GM18502 (cell line): Measurements from ENCODE around the gene DLG2.

Source experiments
- ATAC-seq: cut with Tn5 transposase; IDR thresholded peaks from one replicate; pipeline ENCODE4 v1.9.1; 2021; ENCODE audit warnings: mild to moderate bottlenecking; ENCODE audit not compliant: unreplicated experiment, poor library complexity

Gene DLG2

GRCh38 chr11:83511646-83512045 is 2115.5 kb downstream of the DLG2 start:
- no peak for ATAC-seq

DNA sequence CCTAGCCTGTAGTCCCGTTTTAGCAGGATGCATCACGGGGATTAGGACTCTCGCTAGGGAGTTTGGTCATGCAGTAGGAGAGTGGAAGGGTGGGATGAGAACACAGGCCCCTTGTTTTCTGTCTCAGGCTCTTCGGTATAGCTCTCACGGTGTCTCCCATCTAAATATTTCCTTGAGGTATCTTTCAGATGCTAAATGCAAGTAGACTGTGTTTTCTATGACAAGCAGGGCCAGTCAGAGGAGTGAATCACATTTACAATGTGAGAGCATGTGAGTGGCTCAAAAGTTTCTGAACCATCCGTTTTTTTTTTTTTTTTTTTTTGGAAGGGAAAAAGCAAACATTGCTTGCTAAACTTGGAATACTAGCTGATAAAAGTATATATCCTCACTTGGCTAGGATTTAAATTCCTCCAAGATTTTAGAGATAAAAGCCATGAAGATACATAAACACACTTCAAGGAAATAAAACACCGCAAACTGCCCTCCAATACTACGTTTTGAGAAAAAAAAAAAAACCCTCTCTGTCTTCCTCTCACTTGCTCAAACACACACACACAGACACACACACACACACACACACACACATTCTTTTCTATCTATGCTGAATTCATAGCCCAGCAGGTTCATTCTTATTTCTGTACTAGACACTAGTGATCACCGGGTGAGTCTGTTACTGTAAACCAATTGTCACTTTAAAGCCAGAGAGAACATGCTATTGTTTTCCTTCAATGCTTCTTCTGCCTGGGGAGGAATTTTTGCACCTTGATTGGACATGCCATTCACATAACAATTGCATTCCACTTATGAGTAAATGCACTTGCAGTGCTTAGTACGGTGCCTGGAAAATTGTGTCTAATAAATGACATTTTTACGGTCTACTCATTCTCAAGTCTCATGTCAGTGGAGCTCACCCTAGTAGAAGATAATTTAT is 2116.3 kb downstream of the DLG2 start:
- ATAC-seq, result no peak

- no peak for ATAC-seq
Measured at GRCh38 chr11:83508804-83509203, 2118.3 kb downstream of the DLG2 start.

GRCh38 chr11:83502041-83502440 is 2125.1 kb downstream of the DLG2 start:
- ATAC-seq, result no peak

GRCh38 chr11:83493917-83494316 is 2133.2 kb downstream of the DLG2 start:
- no peak for ATAC-seq

DNA sequence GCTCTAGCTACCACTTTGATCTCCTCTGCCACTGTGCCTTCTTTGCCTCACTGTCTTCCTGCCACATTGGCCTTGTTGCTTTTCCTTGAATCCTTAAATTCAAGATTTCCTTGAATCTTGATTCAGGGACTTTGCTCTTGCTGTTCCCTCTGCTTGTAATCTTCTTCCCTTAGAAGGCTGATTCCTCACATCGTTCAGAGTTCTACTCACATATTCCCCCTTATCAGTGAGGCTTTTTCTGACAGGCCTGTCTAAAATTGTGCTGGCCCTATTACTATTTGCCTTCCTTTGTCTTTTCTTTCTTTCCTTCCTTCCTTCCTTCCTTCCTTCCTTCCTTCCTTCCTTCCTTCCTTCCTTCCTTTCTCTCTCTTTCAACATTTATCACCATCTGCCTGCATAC is 2134.1 kb downstream of the DLG2 start:
- no peak for ATAC-seq

- no peak for ATAC-seq
Measured at GRCh38 chr11:83483808-83484207, 2143.3 kb downstream of the DLG2 start.

DNA sequence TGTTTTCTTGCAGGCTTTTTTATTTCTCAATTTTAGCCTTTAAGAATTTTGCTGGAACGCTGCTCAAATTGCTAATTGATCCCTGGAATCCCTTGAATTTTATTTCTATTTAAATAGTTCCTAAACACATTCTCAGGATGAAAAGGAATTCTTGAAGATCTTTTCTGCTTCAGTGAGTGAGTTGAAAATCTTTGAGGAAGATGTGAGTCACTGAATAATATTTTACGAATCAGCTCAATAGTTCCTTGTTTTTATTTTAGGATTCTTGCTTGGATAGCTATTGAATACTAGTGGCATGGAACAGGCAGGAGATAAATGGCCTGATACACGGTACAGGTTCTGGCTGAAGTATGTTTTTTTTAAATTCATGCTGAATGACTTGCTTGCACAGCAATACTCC is 2146.3 kb downstream of the DLG2 start:
- no peak for ATAC-seq

DNA sequence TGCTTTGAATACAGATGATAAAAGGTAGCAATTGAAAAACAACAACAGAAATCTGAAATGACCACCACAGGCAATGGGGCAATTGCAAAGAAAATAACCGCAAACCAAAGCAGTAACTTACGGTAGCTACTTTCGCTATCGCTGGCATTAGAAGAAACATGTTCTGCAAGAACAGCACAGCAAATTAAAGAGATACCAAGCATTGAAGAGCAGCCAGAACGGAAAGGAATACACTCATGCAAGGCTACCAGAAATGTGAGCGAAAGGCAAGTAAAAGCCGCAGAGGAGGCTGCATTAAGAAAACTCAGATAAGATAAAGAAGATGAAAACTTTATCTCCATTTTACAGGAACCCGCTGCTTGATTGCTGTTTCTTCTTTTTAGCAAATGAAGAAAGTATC is 2146.9 kb downstream of the DLG2 start:
- no peak for ATAC-seq

GRCh38 chr11:83477772-83478171 is 2149.4 kb downstream of the DLG2 start:
- ATAC-seq, result no peak

DNA sequence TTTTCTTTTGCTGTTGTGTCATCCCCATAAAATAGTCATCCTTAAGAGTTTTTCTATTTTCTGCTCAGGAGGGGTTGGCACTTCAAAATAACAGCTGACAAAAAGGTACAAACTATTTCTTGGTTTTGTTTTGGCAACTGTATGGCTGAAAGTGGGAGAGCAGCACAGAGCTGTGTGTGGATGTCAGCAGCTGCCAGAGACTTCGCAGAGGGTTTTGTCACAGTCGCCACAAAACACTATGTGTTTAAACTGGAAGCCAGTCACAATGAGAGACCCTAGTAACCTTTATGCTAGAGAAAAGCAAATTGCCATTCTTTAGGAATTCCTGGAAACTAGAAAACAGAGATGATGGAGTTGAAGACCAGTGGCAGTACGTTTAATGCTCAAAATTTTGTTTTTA is 2151.4 kb downstream of the DLG2 start:
- no peak for ATAC-seq

- ATAC-seq, result no peak
Measured at GRCh38 chr11:83473743-83474142, 2153.4 kb downstream of the DLG2 start.

DNA sequence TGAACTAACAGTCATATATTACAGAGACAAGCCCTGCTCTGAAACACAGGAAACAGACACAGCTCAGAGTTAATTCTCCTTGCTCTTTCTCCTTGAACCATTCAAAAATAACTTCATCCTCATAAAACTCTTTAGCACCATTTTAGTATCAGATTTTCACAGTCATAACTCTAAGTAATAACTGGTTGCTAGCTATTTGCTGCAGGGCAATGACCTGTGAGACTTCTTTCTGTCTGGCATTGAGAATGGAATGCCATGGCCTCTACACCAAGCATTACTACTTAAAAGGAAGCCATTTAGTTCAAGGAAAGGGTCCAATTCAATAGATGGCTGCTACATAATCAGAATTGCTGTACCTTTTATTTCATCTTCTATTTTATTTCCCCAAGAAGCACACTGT is 2154.3 kb downstream of the DLG2 start:
- no peak for ATAC-seq

- ATAC-seq, result no peak
Measured at GRCh38 chr11:83471831-83472727, 2155.1 kb downstream of the DLG2 start.

DNA sequence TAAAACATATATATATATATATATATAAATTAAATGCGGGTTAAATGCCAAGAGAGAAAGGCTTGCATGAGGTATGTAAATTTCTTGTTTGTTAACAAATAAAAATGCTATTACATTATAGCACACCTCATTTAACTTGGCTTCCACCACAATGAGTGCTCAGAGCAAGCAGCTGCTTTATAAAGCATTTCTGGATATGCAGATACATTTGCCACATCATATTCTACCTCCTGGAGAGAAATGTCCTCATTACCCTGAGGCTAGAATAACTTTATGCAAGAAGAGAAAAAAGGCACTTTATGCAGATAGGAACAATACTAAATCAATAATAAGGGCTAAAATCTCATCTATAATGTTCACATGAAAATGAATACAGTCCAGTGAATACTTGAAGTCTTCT is 2159.3 kb downstream of the DLG2 start:
- ATAC-seq, result no peak

DNA sequence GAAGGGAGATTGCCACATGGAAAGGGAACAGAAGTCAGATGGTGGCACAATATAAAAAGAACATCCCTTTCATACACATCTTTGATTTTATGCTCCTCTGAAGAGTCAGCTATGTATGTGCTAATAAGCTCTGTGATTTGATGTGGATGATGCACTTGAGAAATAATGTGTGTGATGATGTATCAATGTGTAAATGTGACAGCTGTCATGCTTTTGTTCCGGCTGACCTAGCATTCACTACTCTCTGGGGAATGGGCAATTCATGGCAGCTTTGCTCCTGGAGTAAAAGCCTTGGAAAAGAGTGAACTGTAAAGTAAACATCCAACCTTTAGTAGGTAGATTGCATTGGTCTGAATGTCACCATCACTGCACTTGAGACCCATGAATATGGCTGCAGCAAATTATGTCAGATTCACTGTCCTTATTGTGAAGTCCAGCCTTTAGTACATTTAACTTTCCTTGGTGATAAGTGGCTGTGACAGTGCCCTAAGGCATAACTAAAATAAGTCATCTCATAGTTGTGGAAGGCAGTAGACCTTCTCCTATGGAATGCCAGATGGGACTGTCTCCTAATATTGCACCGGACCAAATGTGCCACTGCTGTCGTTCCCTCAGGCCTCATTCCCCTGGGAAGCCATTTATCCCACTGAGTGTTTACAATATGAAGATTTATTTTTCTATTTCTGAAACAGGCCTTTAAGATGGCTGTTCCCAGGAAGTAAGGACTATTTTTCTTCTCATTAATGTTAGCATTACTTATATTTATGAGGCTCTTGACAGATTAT is 2162.8 kb downstream of the DLG2 start:
- ATAC-seq, result no peak

- no peak for ATAC-seq
Measured at GRCh38 chr11:83459798-83460197, 2167.3 kb downstream of the DLG2 start.

DNA sequence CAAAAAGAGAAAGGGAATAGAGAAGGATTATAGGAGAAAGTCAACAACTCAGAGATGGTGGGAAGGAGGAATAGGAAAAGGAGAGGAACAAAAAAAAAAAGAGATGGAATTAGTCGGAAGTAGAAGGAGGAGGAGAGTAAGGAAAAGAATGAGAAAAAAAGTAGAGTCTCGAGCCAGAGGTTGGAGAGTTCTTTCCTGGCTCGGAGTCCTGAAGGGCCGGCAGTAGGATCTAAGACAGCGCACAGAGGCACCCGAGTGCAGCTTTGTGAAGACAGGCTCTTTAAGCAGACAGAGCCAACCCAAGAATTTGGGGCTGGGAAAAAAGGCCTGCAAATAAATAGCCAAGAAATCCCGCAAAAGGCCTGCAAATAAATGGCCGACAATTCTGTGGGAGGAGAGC is 2170.6 kb downstream of the DLG2 start:
- no peak for ATAC-seq

DNA sequence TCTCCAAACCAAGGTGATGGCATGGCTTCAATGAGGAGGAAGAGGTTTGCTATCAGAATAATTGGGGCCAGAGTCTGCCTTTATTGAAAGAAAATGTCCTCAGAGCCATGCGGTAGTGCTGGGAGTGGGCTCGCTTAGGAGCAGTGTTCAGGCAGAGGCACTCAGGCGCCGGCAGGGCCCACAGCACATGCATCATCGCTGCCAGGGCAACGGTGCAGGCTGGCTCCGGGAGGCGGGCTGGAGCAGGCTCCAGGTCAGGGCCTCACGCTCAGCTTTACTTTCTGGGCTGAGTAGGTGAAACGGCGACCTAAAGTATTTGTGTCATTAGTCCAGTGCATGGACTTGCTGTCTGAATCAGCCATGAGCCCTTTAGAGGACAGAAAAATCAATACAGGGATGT is 2171.1 kb downstream of the DLG2 start:
- no peak for ATAC-seq

DNA sequence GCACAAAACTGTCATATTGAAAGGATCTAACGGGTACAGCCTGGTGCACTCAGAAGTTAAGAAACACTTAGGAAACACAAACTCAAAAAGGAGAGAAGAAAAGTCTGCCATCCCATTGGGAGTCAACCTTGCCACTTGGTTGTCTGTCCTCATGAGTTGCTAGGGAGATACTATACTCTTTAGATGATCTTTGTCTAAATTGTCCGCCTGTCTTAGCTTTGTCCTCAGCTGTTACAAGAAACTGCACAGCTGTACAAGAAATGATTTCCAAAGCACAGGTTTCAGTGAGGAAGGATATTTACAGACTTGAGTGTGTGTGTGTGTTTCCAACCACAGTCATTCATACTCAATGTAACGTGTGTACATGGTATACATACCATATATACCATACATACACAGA is 2171.8 kb downstream of the DLG2 start:
- no peak for ATAC-seq

- no peak for ATAC-seq
Measured at GRCh38 chr11:83454674-83455073, 2172.5 kb downstream of the DLG2 start.
